Spinal cord (tissue), 10 donors: ENCODE data around the gene CARHSP1. TPM values are rescaled to one million over a fixed set of nuclear protein-coding genes. Genes with fewer than 3 reads are reported as not detected.

Source experiments
- DNase-seq, 6 donors: peaks; one replicate each; pipeline versions ENCODE4 v3.0.0 to v3.0.0-alpha.2; 2013 to 2015; ENCODE audit warnings: low spot score in 6 of 6, low read depth in 4 of 6
- H3K27ac ChIP-seq: one replicate; pipeline ENCODE4 v1.5.1; 2013; ENCODE audit warnings: low read depth, low read length, control low read depth
- H3K27me3 ChIP-seq: one replicate; pipeline ENCODE4 v1.6.1; 2013; ENCODE audit warnings: low read length; ENCODE audit not compliant: control insufficient read depth, insufficient read depth
- H3K36me3 ChIP-seq: one replicate; pipeline ENCODE4 v1.6.1; 2013; ENCODE audit warnings: low read length; ENCODE audit not compliant: control insufficient read depth, insufficient read depth
- H3K4me1 ChIP-seq: one replicate; pipeline ENCODE4 v1.6.1; 2013; ENCODE audit warnings: low read length; ENCODE audit not compliant: control insufficient read depth, insufficient read depth
- H3K4me3 ChIP-seq: one replicate; pipeline ENCODE4 v1.5.1; 2013; ENCODE audit warnings: low read depth, low read length, control low read depth
- H3K9me3 ChIP-seq: one replicate; pipeline ENCODE4 v1.6.1; 2013; ENCODE audit warnings: low read length; ENCODE audit not compliant: control insufficient read depth, insufficient read depth
- WGBS: methylation state at CpG from one replicate; pipeline ENCODE4 v1.1.5; 2013; ENCODE audit warnings: missing lambda C conversion rate; ENCODE audit not compliant: insufficient coverage; 5-methylcytosine and 5-hydroxymethylcytosine counted together
- polyA plus RNA-seq, 2 donors: library from polyadenylated mRNA; unstranded; fragments of 120-200 nt; gene quantifications; one replicate each; pipeline ENCODE4 v1.2.1, GENCODE V29; 2013; ENCODE audit not compliant: insufficient read length in 2 of 2
- total RNA-seq, 2 donors: library from RNA; depleted of rRNA in 1 of 2; stranded (reverse); fragments of 120-200 nt in 1 of 2; fragments of >200 nt in 1 of 2; gene quantifications; one replicate each; pipeline versions ENCODE4 v1.2.3 to v1.2.4, GENCODE V29; 2013 to 2014
- donor health status: healthy.

The CARHSP1 gene
- total and polyA plus RNA-seq, 4 donors = 42.0 to 95.8 (median 75.1) TPM

DNA sequence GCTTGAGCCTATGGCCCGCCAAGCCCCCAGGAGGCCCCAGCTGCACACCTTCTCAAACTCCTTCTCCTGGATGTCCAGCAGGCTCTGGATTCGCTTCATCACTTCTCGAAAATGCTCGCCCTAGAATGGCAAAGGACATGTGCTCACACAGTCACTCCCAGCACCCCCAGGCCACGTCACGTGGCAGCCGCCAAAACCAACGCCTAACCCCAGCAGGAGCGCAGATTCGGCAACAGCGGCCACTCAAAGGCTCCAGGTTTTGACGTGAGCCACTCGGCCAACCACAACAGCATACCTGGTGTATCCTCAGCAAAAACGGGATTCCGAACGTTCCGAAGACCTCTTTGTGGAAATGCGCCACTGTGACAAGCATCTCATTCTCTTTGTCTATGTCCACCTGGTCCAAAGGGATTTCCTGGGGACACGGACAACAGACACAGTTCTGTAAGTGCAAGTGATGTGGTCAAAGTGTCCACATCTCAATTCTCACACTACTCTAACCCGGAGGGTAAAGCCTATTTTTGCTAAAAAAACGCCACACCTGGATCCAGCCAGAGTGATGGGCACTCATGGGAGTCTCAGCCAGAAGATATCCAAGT is 26.0 kb upstream of the CARHSP1 start:
- Histone ChIP-seq H3K4me1 (peaks cover 20% of the 10 kb centered on the region), H3K27ac (no peak overlapping the region), H3K27me3 (no peaks in the 10 kb centered on the region), H3K36me3 (peaks cover 76% of the 10 kb centered on the region), H3K9me3 (no peaks in the 10 kb centered on the region), H3K4me3 (no peak overlapping the region)
- 97% methylated on average over 20 of the region's 21 CpGs for WGBS
- DNase-seq = no peak

DNA sequence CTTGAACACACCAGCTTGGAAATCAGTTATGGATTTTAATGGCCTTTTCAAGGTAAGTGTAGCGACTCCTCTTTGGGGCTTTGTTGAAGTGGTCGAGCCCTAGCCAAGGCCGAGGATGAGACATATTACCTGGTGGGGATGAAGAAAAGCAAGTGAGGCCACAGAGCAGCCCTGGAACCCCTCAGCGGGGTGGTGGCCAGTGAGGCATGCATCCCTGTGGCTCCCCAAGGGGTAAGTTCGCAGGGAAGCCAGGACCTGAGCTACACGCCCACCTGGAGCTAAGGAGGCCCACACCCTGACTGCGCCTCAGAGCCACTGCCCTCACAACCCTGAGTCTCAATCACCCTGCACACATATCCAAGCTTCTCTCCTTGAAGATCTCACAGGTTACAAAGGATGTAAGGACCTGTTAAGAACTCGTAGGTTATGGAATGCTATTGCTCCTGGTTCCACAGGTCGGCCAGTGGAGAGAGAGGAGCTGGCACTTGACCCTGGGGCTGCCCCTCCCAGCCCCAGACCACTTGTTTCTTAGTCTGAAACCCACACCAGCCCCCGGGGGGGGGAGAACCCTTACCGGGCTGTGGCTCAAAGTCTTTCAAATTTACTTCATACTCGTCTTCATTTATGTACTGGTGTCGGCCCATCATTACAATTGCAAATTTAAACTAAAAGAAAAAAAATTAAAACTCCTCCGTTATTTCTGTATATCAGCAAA is 25.3 kb upstream of the CARHSP1 start:
- no peaks in the 10 kb centered on the region for H3K27me3 ChIP-seq
- no peak overlapping the region for H3K27ac ChIP-seq
- H3K9me3 ChIP-seq = no peaks in the 10 kb centered on the region
- H3K36me3 ChIP-seq = peaks cover 78% of the 10 kb centered on the region
- no peak overlapping the region for H3K4me3 ChIP-seq
- 94% methylated on average over 6 of the region's 14 CpGs for WGBS
- peaks cover 20% of the 10 kb centered on the region for H3K4me1 ChIP-seq
- DNase-seq = no peak

DNA sequence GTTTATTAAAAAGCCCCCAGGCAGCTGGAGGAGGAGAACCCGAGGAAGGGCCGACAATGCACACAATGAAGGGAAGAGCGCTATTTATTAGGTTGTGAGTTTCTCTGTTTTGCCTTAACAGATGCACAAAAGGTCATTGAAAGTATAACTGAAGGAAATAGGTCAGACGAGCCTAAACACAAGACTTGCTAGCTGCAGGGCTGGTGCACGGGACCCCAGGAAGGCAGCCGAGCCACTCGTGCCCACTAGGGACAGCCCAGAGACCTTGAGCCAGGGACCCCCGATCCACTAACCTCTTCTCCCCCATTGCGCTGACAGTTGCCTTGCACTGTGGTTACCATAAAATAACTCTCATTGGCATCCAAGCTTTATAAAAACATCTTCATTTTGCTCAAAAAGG is 24.6 kb upstream of the CARHSP1 start:
- Histone ChIP-seq H3K4me3 (no peak overlapping the region), H3K27me3 (no peaks in the 10 kb centered on the region), H3K9me3 (no peaks in the 10 kb centered on the region), H3K4me1 (peaks cover 26% of the 10 kb centered on the region), H3K27ac (no peak overlapping the region), H3K36me3 (peaks cover 76% of the 10 kb centered on the region)
- 38% methylated on average over 9 of the region's 9 CpGs for WGBS
- no peak for DNase-seq

DNA sequence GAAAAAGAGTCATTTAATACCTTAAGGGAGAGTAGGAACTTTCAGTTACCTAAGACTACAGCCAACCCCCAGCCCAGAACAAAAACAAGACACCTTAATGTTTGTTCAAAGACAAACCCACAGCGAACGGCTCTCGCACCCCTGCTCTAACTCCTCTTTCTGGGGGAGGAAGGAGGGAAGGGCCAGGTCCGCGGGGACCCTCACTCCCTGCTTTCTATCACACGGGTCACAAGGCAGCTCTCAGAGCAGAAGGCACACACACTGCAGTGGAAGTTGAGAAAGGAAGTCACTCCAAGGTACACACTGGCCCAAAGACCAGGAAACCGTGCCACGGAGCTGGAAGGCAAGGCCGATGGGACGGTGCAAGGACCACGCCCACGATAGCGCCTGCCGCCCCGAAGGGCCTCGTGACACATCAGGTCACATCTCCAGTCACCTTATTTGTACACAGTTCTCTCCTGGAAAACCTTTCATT is 23.3 kb upstream of the CARHSP1 start:
- 45% methylated on average over 2 of the region's 16 CpGs for WGBS
- peaks cover 75% of the 10 kb centered on the region for H3K36me3 ChIP-seq
- no peak for DNase-seq

DNA sequence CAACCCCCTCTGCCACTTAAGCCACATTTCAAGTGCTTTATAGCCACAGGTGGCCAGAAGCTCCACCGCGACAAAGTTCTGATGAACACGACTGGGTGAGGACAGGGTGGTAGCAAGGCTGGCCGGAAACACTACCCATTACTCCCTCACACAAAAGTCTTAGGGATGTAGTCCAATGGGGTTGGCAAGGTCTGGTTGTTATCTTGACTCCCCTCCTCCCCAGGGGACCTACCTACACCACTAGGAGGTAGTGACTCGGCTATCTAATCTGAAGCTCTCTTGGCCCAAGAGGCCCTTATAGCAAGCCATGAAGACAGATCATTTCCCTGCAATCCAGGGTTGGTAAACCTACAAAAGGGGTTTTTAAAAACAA is 21.7 kb upstream of the CARHSP1 start:
- peaks cover 64% of the 10 kb centered on the region for H3K36me3 ChIP-seq
- peaks cover 54% of the 10 kb centered on the region for H3K4me1 ChIP-seq
- no peak for DNase-seq
- H3K4me3 ChIP-seq = no peak overlapping the region
- H3K27ac ChIP-seq = no peak overlapping the region
- H3K9me3 ChIP-seq = no peaks in the 10 kb centered on the region
- no peaks in the 10 kb centered on the region for H3K27me3 ChIP-seq
- no CpG with 5 or more reads among the region's 5 CpGs for WGBS

More for the DNA sequence above, 23.3 kb upstream of the CARHSP1 start:
- H3K27ac ChIP-seq = no peak overlapping the region
- H3K27me3 ChIP-seq = no peaks in the 10 kb centered on the region
- no peak overlapping the region for H3K4me3 ChIP-seq
- H3K4me1 ChIP-seq = peaks cover 39% of the 10 kb centered on the region
- no peaks in the 10 kb centered on the region for H3K9me3 ChIP-seq

DNA sequence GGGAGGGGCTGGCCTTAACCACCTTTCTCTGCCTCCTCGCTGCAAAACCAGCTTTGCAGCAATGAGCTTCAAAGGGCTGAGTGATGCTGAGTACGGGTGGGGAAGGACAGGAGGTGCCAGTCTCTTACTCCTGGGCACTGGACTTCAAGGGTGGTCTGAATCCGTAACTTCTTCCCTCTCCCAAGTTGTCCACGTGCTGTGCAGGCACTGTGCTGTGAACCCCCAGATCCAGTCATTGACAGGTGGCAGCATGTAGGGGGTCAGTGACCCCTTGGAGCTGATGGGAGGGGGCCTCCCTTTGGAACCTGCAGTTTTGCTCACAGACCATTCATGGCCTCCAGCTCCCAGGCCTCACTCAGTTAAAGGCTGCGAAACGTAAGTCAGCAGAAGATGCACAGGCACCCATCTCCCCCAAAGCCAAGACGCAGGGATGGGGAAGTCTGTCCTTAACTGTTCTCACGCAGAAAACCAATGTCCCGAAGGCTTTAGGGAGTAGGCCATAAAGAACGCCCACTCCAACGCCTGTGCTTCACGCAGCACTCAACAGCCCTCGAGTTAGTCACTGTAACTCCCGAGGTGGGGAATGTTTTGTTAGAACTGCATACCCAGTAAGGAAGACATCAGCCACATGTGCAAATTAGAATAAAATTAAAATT is 21.2 kb upstream of the CARHSP1 start:
- Histone ChIP-seq H3K9me3 (no peaks in the 10 kb centered on the region), H3K27ac (no peak overlapping the region), H3K4me3 (no peak overlapping the region), H3K27me3 (no peaks in the 10 kb centered on the region), H3K36me3 (peaks cover 66% of the 10 kb centered on the region), H3K4me1 (peaks cover 58% of the 10 kb centered on the region)
- WGBS = 100% methylated on average over 2 of the region's 14 CpGs
- no peak for DNase-seq

DNA sequence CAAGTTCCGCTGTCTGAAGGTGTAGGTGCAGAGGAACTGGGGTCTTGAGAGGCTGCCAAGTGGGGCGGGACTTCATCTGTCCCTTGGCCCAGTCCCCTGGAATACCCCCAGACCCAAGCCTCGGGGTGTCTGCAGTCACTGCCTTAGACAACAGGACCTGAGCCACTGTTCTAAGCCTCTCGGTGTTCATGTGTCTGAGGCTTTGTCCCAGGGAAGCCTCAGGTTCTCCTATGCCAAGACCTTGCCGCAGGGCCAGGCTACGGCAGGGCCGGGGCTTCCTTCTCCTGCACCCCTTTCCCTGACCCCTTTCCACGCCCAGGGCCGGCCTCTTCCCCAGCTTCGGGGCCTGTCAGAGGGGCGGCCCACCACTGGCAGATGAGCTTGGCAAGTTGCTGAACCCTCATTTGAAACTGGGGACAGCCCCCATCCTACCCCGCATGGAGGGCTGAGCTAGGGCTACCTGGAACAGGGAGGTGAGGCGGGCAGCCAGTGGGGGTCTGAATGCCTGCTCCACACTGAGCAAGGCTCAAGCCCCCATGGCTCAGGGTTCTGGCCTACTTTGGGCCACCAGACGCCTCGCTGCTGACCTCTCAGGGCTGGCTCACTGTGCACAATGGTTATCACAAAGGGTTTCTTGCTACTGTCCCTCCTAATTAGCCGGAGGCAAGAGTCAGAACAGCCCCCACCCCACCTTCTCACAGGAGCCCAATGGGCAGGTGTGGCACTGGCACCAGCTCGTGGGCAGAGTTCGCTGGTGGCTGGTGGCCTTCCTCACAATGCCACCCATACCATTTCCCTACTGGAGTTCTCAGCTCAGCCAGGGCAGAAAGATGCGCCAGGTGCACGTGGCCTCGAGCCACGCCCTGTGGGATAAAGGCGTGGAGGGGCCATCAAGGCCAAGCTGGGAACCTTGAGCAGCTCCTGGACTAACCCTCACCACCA is 20.4 kb upstream of the CARHSP1 start:
- H3K36me3 ChIP-seq = peaks cover 60% of the 10 kb centered on the region
- H3K27me3 ChIP-seq = no peaks in the 10 kb centered on the region
- H3K4me3 ChIP-seq = no peak overlapping the region
- no peaks in the 10 kb centered on the region for H3K9me3 ChIP-seq
- WGBS = 91% methylated on average over 21 of the region's 23 CpGs
- DNase-seq = no peak
- peaks cover 58% of the 10 kb centered on the region for H3K4me1 ChIP-seq
- H3K27ac ChIP-seq = no peak overlapping the region

DNA sequence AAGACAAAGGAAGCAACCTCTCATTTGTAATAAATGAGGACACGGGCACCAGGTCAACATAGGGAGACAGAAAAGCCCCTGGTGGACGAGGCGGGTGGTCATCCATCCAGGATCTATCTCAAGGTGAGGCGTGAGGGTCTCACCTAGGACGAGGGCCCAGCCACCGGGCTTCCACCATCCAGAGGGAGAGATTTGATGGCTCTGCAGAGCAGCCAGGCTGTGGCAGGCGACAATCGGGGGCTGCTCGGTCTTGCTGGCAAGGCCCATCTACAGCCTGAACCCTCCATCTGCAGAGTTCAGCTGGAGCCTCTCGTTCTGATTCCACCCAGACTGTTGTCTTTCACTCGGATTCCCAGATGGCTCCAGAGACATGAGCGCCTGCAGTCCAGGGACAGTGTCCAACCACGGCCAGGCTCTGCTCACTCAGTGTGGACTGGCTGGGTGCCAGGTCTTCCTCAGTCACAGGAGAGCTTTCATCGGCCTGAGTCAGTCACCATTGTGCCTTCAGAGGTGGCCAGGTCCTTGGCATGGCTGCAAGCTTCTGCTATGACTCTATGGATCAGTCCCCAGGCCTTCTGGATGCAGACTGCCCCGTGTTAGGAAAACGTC is 19.2 kb upstream of the CARHSP1 start:
- peak in 2 of 6 donors; percentile 58 to 84 for DNase-seq
- H3K4me1 ChIP-seq = peaks cover 49% of the 10 kb centered on the region
- H3K27me3 ChIP-seq = no peaks in the 10 kb centered on the region
- H3K27ac ChIP-seq = no peak overlapping the region
- no peak overlapping the region for H3K4me3 ChIP-seq
- 53% methylated on average over 16 of the region's 16 CpGs for WGBS
- H3K36me3 ChIP-seq = peaks cover 51% of the 10 kb centered on the region
- no peaks in the 10 kb centered on the region for H3K9me3 ChIP-seq

DNA sequence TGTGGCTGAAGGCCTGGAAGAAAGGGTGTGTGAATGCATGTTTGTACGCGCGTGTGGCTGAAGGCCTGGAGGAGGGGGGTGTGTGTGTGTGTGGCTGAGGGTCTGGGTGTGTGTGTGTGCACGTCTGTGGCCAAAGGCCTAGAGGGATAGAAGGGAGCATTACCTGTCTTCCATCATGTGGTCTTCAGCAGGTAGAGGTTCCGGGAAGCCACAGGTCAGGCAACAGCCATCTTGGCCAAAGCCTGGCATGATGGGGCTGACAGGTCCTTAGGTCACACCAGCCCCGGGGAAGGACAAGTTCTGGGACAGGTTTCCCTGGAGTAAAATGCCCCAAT is 18.6 kb upstream of the CARHSP1 start:
- 92% methylated on average over 6 of the region's 6 CpGs for WGBS
- no peaks in the 10 kb centered on the region for H3K9me3 ChIP-seq
- no peak for DNase-seq
- no peak overlapping the region for H3K4me3 ChIP-seq
- H3K27me3 ChIP-seq = no peaks in the 10 kb centered on the region
- peaks cover 49% of the 10 kb centered on the region for H3K4me1 ChIP-seq
- H3K27ac ChIP-seq = no peak overlapping the region
- peaks cover 51% of the 10 kb centered on the region for H3K36me3 ChIP-seq
